ENCODE data around the gene DIP2C.

Gene DIP2C

GRCh38 chr10:478471-479245 lies 210.8 kb downstream of the DIP2C start:
- H3K36me3 ChIP-seq (ENCODE audit: control insufficient read depth in 2 of 2, insufficient read depth in 2 of 2, low read length in 2 of 2), result peaks cover 0 to 8% of the 10 kb centered on the region in 2 donors
- peaks cover 27% of the 10 kb centered on the region for H3K4me1 ChIP-seq (ENCODE audit: control insufficient read depth, insufficient read depth, low read length)
- no peaks in the 10 kb centered on the region for H3K27me3 ChIP-seq (ENCODE audit: control insufficient read depth in 1 of 2, insufficient read depth in 2 of 2, low read length in 2 of 2)
- H3K27ac ChIP-seq (ENCODE audit: low read length), result no peak overlapping the region
- H3K9ac ChIP-seq (ENCODE audit: low read length in 2 of 2), result no peak overlapping the region
- no peak overlapping the region for H3K4me3 ChIP-seq (ENCODE audit: low read length in 2 of 2)
- no peaks in the 10 kb centered on the region for H3K9me3 ChIP-seq (ENCODE audit: control insufficient read depth in 2 of 2, low read length in 2 of 2)

GRCh38 chr10:477620-478019 lies 211.8 kb downstream of the DIP2C start:
- Histone ChIP-seq H3K36me3 (ENCODE audit: control insufficient read depth in 2 of 2, insufficient read depth in 2 of 2, low read length in 2 of 2) (peaks cover 3 to 8% of the 10 kb centered on the region in 2 donors), H3K4me1 (ENCODE audit: control insufficient read depth, insufficient read depth, low read length) (peaks cover 18% of the 10 kb centered on the region), H3K4me3 (ENCODE audit: low read length in 2 of 2) (no peak overlapping the region), H3K9me3 (ENCODE audit: control insufficient read depth in 2 of 2, low read length in 2 of 2) (no peaks in the 10 kb centered on the region), H3K9ac (ENCODE audit: low read length in 2 of 2) (no peak overlapping the region), H3K27me3 (ENCODE audit: control insufficient read depth in 1 of 2, insufficient read depth in 2 of 2, low read length in 2 of 2) (no peaks in the 10 kb centered on the region), H3K27ac (ENCODE audit: low read length) (no peak overlapping the region)

GRCh38 chr10:476455-476780 lies 213.1 kb downstream of the DIP2C start:
- H3K4me3 ChIP-seq (ENCODE audit: low read length in 2 of 2), result no peak overlapping the region
- no peak overlapping the region for H3K9ac ChIP-seq (ENCODE audit: low read length in 2 of 2)
- no peaks in the 10 kb centered on the region for H3K9me3 ChIP-seq (ENCODE audit: control insufficient read depth in 2 of 2, low read length in 2 of 2)
- H3K36me3 ChIP-seq (ENCODE audit: control insufficient read depth in 2 of 2, insufficient read depth in 2 of 2, low read length in 2 of 2), result peaks cover 6 to 10% of the 10 kb centered on the region in 2 donors
- no peaks in the 10 kb centered on the region for H3K27me3 ChIP-seq (ENCODE audit: control insufficient read depth in 1 of 2, insufficient read depth in 2 of 2, low read length in 2 of 2)
- H3K27ac ChIP-seq (ENCODE audit: low read length), result no peak overlapping the region
- peaks cover 6% of the 10 kb centered on the region for H3K4me1 ChIP-seq (ENCODE audit: control insufficient read depth, insufficient read depth, low read length)

GRCh38 chr10:475709-476454 lies 213.6 kb downstream of the DIP2C start:
- no peak overlapping the region for H3K27ac ChIP-seq (ENCODE audit: low read length)

GRCh38 chr10:474946-475345 lies 214.5 kb downstream of the DIP2C start:
- Histone ChIP-seq H3K36me3 (ENCODE audit: control insufficient read depth in 2 of 2, insufficient read depth in 2 of 2, low read length in 2 of 2) (peaks cover 20 to 21% of the 10 kb centered on the region in 2 donors), H3K9me3 (ENCODE audit: control insufficient read depth in 2 of 2, low read length in 2 of 2) (no peaks in the 10 kb centered on the region), H3K4me3 (ENCODE audit: low read length in 2 of 2) (no peak overlapping the region), H3K27me3 (ENCODE audit: control insufficient read depth in 1 of 2, insufficient read depth in 2 of 2, low read length in 2 of 2) (no peaks in the 10 kb centered on the region), H3K27ac (ENCODE audit: low read length) (no peak overlapping the region), H3K4me1 (ENCODE audit: control insufficient read depth, insufficient read depth, low read length) (no peaks in the 10 kb centered on the region), H3K9ac (ENCODE audit: low read length in 2 of 2) (no peak overlapping the region)

More at GRCh38 chr10:475709-476454, 213.6 kb downstream of the DIP2C start:
- no peak overlapping the region for H3K9ac ChIP-seq (ENCODE audit: low read length in 2 of 2)
- peaks cover 11 to 14% of the 10 kb centered on the region in 2 donors for H3K36me3 ChIP-seq (ENCODE audit: control insufficient read depth in 2 of 2, insufficient read depth in 2 of 2, low read length in 2 of 2)
- H3K4me3 ChIP-seq (ENCODE audit: low read length in 2 of 2), result no peak overlapping the region
- H3K9me3 ChIP-seq (ENCODE audit: control insufficient read depth in 2 of 2, low read length in 2 of 2), result no peaks in the 10 kb centered on the region
- H3K27me3 ChIP-seq (ENCODE audit: control insufficient read depth in 1 of 2, insufficient read depth in 2 of 2, low read length in 2 of 2), result no peaks in the 10 kb centered on the region
- peaks cover 2% of the 10 kb centered on the region for H3K4me1 ChIP-seq (ENCODE audit: control insufficient read depth, insufficient read depth, low read length)

- H3K27ac ChIP-seq (ENCODE audit: low read length), result no peak overlapping the region
- no peaks in the 10 kb centered on the region for H3K9me3 ChIP-seq (ENCODE audit: control insufficient read depth in 2 of 2, low read length in 2 of 2)
- peaks cover 21 to 25% of the 10 kb centered on the region in 2 donors for H3K36me3 ChIP-seq (ENCODE audit: control insufficient read depth in 2 of 2, insufficient read depth in 2 of 2, low read length in 2 of 2)
- no peaks in the 10 kb centered on the region for H3K4me1 ChIP-seq (ENCODE audit: control insufficient read depth, insufficient read depth, low read length)
- no peak overlapping the region for H3K9ac ChIP-seq (ENCODE audit: low read length in 2 of 2)
- no peak overlapping the region for H3K4me3 ChIP-seq (ENCODE audit: low read length in 2 of 2)
- no peaks in the 10 kb centered on the region for H3K27me3 ChIP-seq (ENCODE audit: control insufficient read depth in 1 of 2, insufficient read depth in 2 of 2, low read length in 2 of 2)
Measured at GRCh38 chr10:474406-474805, 215.1 kb downstream of the DIP2C start.

- H3K36me3 ChIP-seq (ENCODE audit: control insufficient read depth in 2 of 2, insufficient read depth in 2 of 2, low read length in 2 of 2), result peaks cover 21 to 32% of the 10 kb centered on the region in 2 donors
- no peaks in the 10 kb centered on the region for H3K4me1 ChIP-seq (ENCODE audit: control insufficient read depth, insufficient read depth, low read length)
- no peak overlapping the region for H3K27ac ChIP-seq (ENCODE audit: low read length)
Measured at GRCh38 chr10:472241-472910, 217.1 kb downstream of the DIP2C start.

GRCh38 chr10:470339-471003 lies 219.0 kb downstream of the DIP2C start:
- H3K9me3 ChIP-seq (ENCODE audit: control insufficient read depth in 2 of 2, low read length in 2 of 2), result no peaks in the 10 kb centered on the region
- no peaks in the 10 kb centered on the region for H3K4me1 ChIP-seq (ENCODE audit: control insufficient read depth, insufficient read depth, low read length)
- H3K4me3 ChIP-seq (ENCODE audit: low read length in 2 of 2), result no peak overlapping the region
- no peaks in the 10 kb centered on the region for H3K27me3 ChIP-seq (ENCODE audit: control insufficient read depth in 1 of 2, insufficient read depth in 2 of 2, low read length in 2 of 2)
- H3K36me3 ChIP-seq (ENCODE audit: control insufficient read depth in 2 of 2, insufficient read depth in 2 of 2, low read length in 2 of 2), result peaks cover 17 to 32% of the 10 kb centered on the region in 2 donors
- no peak overlapping the region for H3K9ac ChIP-seq (ENCODE audit: low read length in 2 of 2)
- no peak overlapping the region for H3K27ac ChIP-seq (ENCODE audit: low read length)

More at GRCh38 chr10:472241-472910, 217.1 kb downstream of the DIP2C start:
- H3K4me3 ChIP-seq (ENCODE audit: low read length in 2 of 2), result no peak overlapping the region
- H3K9me3 ChIP-seq (ENCODE audit: control insufficient read depth in 2 of 2, low read length in 2 of 2), result no peaks in the 10 kb centered on the region
- no peak overlapping the region for H3K9ac ChIP-seq (ENCODE audit: low read length in 2 of 2)
- H3K27me3 ChIP-seq (ENCODE audit: control insufficient read depth in 1 of 2, insufficient read depth in 2 of 2, low read length in 2 of 2), result no peaks in the 10 kb centered on the region

- H3K27ac ChIP-seq (ENCODE audit: low read length), result no peak overlapping the region
- H3K4me1 ChIP-seq (ENCODE audit: control insufficient read depth, insufficient read depth, low read length), result no peaks in the 10 kb centered on the region
- no peaks in the 10 kb centered on the region for H3K9me3 ChIP-seq (ENCODE audit: control insufficient read depth in 2 of 2, low read length in 2 of 2)
- peaks cover 14 to 32% of the 10 kb centered on the region in 2 donors for H3K36me3 ChIP-seq (ENCODE audit: control insufficient read depth in 2 of 2, insufficient read depth in 2 of 2, low read length in 2 of 2)
- no peak overlapping the region for H3K9ac ChIP-seq (ENCODE audit: low read length in 2 of 2)
- no peak overlapping the region for H3K4me3 ChIP-seq (ENCODE audit: low read length in 2 of 2)
- no peaks in the 10 kb centered on the region for H3K27me3 ChIP-seq (ENCODE audit: control insufficient read depth in 1 of 2, insufficient read depth in 2 of 2, low read length in 2 of 2)
Measured at GRCh38 chr10:469947-470338, 219.5 kb downstream of the DIP2C start.

- Histone ChIP-seq H3K9me3 (ENCODE audit: control insufficient read depth in 2 of 2, low read length in 2 of 2) (no peaks in the 10 kb centered on the region), H3K4me1 (ENCODE audit: control insufficient read depth, insufficient read depth, low read length) (peaks cover 27% of the 10 kb centered on the region), H3K27me3 (ENCODE audit: control insufficient read depth in 1 of 2, insufficient read depth in 2 of 2, low read length in 2 of 2) (no peaks in the 10 kb centered on the region), H3K4me3 (ENCODE audit: low read length in 2 of 2) (no peak overlapping the region), H3K36me3 (ENCODE audit: control insufficient read depth in 2 of 2, insufficient read depth in 2 of 2, low read length in 2 of 2) (peaks cover 0 to 4% of the 10 kb centered on the region in 2 donors), H3K9ac (ENCODE audit: low read length in 2 of 2) (no peak overlapping the region), H3K27ac (ENCODE audit: low read length) (no peak overlapping the region)
Measured at GRCh38 chr10:459743-460142, 229.7 kb downstream of the DIP2C start.
